Activated T-cell treated with anti-CD3 and anti-CD28 coated beads for 1 hour (primary cell): ENCODE data around the gene ZNF683.

ENCODE experiments used
- DNase-seq: peaks from one replicate; pipeline ENCODE4 v3.0.0-alpha.2; 2020; ENCODE audit warnings: low read depth

ZNF683 gene

GRCh38 chr1:26358411-26359384 is 13.9 kb downstream of the ZNF683 start:
- peak; percentile 50 for DNase-seq

GRCh38 chr1:26357121-26357602 is 15.4 kb downstream of the ZNF683 start:
- DNase-seq: no peak

- no peak for DNase-seq
These were observed 16.4 kb downstream of the ZNF683 start for GRCh38 chr1:26356106-26356505.

GRCh38 chr1:26354972-26355371 is 17.6 kb downstream of the ZNF683 start:
- no peak for DNase-seq

- DNase-seq: no peak
These were observed 18.4 kb downstream of the ZNF683 start, which contains the start of gene CRYBG2 for GRCh38 chr1:26353976-26354820. Gene CRYBG2 (minus strand): TSS chr1:26354130. CDS start chr1:26346657, 7,473 bp downstream.

- no peak for DNase-seq
These were observed 19.2 kb downstream of the ZNF683 start for GRCh38 chr1:26353210-26353859.

GRCh38 chr1:26352338-26352679 is 20.2 kb downstream of the ZNF683 start:
- no peak for DNase-seq

- DNase-seq: no peak
These were observed 20.8 kb downstream of the ZNF683 start for GRCh38 chr1:26351590-26352337.

GRCh38 chr1:26350701-26351589 is 21.6 kb downstream of the ZNF683 start:
- DNase-seq: no peak

- no peak for DNase-seq
These were observed 22.2 kb downstream of the ZNF683 start for GRCh38 chr1:26350343-26350700.

- no peak for DNase-seq
These were observed 22.7 kb downstream of the ZNF683 start for GRCh38 chr1:26349877-26350244.

- DNase-seq: no peak
These were observed 23.2 kb downstream of the ZNF683 start for GRCh38 chr1:26349188-26349876.

- DNase-seq: no peak
These were observed 26.1 kb downstream of the ZNF683 start for GRCh38 chr1:26346274-26347033.

- DNase-seq: no peak
These were observed 26.8 kb downstream of the ZNF683 start for GRCh38 chr1:26345718-26346117.

- DNase-seq: no peak
These were observed 28.2 kb downstream of the ZNF683 start for GRCh38 chr1:26344147-26344920.

GRCh38 chr1:26340047-26340481 is 32.5 kb downstream of the ZNF683 start:
- no peak for DNase-seq

GRCh38 chr1:26338670-26339069 is 33.9 kb downstream of the ZNF683 start:
- no peak for DNase-seq

GRCh38 chr1:26337625-26338024 is 34.9 kb downstream of the ZNF683 start:
- DNase-seq: no peak
